ENCODE measurements around the gene CLEC1B. TPM values are rescaled to one million over a fixed set of nuclear protein-coding genes. Genes with fewer than 3 reads are reported as not detected.
"Not testable (repeated sequence)": the region's sequence is repeated elsewhere in the genome, so short reads cannot be mapped to it uniquely, and the experiment has no call there.

The CLEC1B gene
- total RNA-seq, 3 donors from 2014 or later (not counting 1 experiment from before 2014, with no cell fraction given): 0.50 to 2.3 (median 1.0) TPM

- 98% methylated on average over 2 of the region's 2 CpGs for WGBS (ENCODE audit: insufficient coverage)
- no peak for TF ChIP-seq CTCF (IDR thresholded peaks at IDR 0.05)
- ATAC-seq (no peak), DNase-seq (no peak)
- H3K36me3 ChIP-seq (ENCODE audit: control insufficient read depth, insufficient read depth, low read length): no peaks in the 10 kb centered on the region
- no peaks in the 10 kb centered on the region for H3K27me3 Mint-ChIP-seq (ENCODE audit: low read depth in 2 of 2)
- H3K4me1 ChIP-seq (ENCODE audit: control insufficient read depth, insufficient read depth, low read length): no peaks in the 10 kb centered on the region
- H3K27ac ChIP-seq (ENCODE audit: low read length): no peak overlapping the region
- H3K4me3 ChIP-seq (ENCODE audit: low read length): no peak overlapping the region
- no peaks in the 10 kb centered on the region for H3K9me3 ChIP-seq (ENCODE audit: control insufficient read depth, insufficient read depth, low read length)
- H3K9me3 Mint-ChIP-seq: no peaks in the 10 kb centered on the region
- H3K36me3 Mint-ChIP-seq: peaks cover 24% of the 10 kb centered on the region
- no peak overlapping the region for H3K27ac Mint-ChIP-seq
- intact Hi-C loops (cut with micrococcal nuclease): no loop called here
- H3K27me3 ChIP-seq (ENCODE audit: control insufficient read depth, insufficient read depth, low read length): no peaks in the 10 kb centered on the region
- H3K4me3 Mint-ChIP-seq: no peak overlapping the region
- H3K4me1 Mint-ChIP-seq: peaks cover 0 to 6% of the 10 kb centered on the region in 2 donors
Measured at GRCh38 chr12:9975614-9976013, 23.3 kb downstream of the CLEC1B start.

DNA sequence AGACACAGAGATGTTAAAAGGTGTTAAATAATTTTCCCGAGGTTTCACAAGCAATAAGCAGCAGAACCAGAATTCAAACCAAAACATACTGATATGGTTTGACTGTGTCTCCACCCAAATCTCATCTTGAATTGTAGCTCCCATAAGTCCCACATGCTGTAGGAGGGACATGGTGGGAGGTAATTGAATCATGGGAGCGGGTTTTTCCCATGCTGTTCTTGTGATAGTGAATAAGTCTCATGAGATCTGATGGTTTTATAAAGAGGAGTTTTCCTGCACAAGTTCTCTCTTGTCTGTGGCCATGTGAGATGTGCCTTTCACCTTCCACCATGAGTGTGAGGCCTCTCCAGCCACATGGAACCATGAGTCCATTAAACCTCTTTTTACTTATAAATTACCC is 24.2 kb downstream of the CLEC1B start:
- H3K27ac ChIP-seq (ENCODE audit: low read length); H3K9me3 Mint-ChIP-seq; H3K36me3 ChIP-seq (ENCODE audit: control insufficient read depth, insufficient read depth, low read length); intact Hi-C loops (cut with micrococcal nuclease); H3K27me3 Mint-ChIP-seq (ENCODE audit: low read depth in 2 of 2); ATAC-seq; H3K27ac Mint-ChIP-seq; H3K4me1 Mint-ChIP-seq; H3K4me3 ChIP-seq (ENCODE audit: low read length); H3K27me3 ChIP-seq (ENCODE audit: control insufficient read depth, insufficient read depth, low read length); H3K4me1 ChIP-seq (ENCODE audit: control insufficient read depth, insufficient read depth, low read length); H3K4me3 Mint-ChIP-seq; H3K9me3 ChIP-seq (ENCODE audit: control insufficient read depth, insufficient read depth, low read length); DNase-seq: not testable (repeated sequence)
- H3K36me3 Mint-ChIP-seq: peaks cover 17% of the 10 kb centered on the region
- 95% methylated on average over 2 of the region's 2 CpGs for WGBS (ENCODE audit: insufficient coverage)

- ATAC-seq (no peak), DNase-seq (no peak)
- H3K36me3 ChIP-seq (ENCODE audit: control insufficient read depth, insufficient read depth, low read length): no peaks in the 10 kb centered on the region
- no peak overlapping the region for H3K4me3 ChIP-seq (ENCODE audit: low read length)
- Mint-ChIP-seq H3K27me3 (ENCODE audit: low read depth in 2 of 2) (no peaks in the 10 kb centered on the region), H3K4me1 (peaks cover 0 to 6% of the 10 kb centered on the region in 2 donors), H3K4me3 (no peak overlapping the region), H3K9me3 (no peaks in the 10 kb centered on the region), H3K36me3 (peaks cover 9% of the 10 kb centered on the region), H3K27ac (no peak overlapping the region)
- H3K27ac ChIP-seq (ENCODE audit: low read length): no peak overlapping the region
- TF ChIP-seq CTCF (IDR thresholded peaks at IDR 0.05): no peak
- no peaks in the 10 kb centered on the region for H3K27me3 ChIP-seq (ENCODE audit: control insufficient read depth, insufficient read depth, low read length)
- no peaks in the 10 kb centered on the region for H3K9me3 ChIP-seq (ENCODE audit: control insufficient read depth, insufficient read depth, low read length)
- intact Hi-C loops (cut with micrococcal nuclease): no loop called here
- H3K4me1 ChIP-seq (ENCODE audit: control insufficient read depth, insufficient read depth, low read length): no peaks in the 10 kb centered on the region
- 83% methylated on average over 1 of the region's 1 CpG for WGBS (ENCODE audit: insufficient coverage)
Measured at GRCh38 chr12:9973949-9974348, 25.0 kb downstream of the CLEC1B start.

DNA sequence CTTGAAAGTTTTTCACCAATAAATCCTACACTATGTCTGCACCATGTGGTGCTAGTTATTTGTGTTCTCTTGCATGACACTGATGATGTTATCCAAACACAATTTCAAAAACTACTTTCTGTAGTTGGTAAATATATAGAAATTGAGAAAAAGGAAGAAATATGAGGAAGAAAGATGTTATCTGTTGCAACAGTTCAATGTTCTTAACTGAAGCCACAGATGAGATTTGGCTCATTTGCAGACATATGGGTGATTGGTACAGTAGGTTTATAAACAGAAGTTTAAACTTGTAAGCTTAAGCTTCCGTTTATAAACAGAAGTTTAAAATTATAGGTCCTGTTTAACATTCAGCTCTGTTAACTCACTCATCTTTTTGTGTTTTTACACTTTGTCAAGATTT is 27.7 kb downstream of the CLEC1B start, which contains the start of gene CLEC12A:
CLEC12A (plus strand) TSS at position 229 of the 400 bp plus-strand sequence. CDS start 188 bp downstream, outside the sequence.
- no peak for ATAC-seq
- intact Hi-C loops (cut with micrococcal nuclease): no loop called here
- H3K9me3 ChIP-seq (ENCODE audit: control insufficient read depth, insufficient read depth, low read length): no peaks in the 10 kb centered on the region
- WGBS (ENCODE audit: insufficient coverage): 50% methylated on average over 1 of the region's 1 CpG
- TF ChIP-seq CTCF (IDR thresholded peaks at IDR 0.05): no peak
- no peak within 1 kb of the TSS for H3K4me3 ChIP-seq (ENCODE audit: low read length)
- no peak for DNase-seq
- H3K36me3 ChIP-seq (ENCODE audit: control insufficient read depth, insufficient read depth, low read length): no peaks in the 10 kb centered on the region
- no peaks in the 10 kb centered on the region for H3K27me3 ChIP-seq (ENCODE audit: control insufficient read depth, insufficient read depth, low read length)
- H3K27me3 Mint-ChIP-seq (ENCODE audit: low read depth in 2 of 2): no peaks in the 10 kb centered on the region
- H3K27ac Mint-ChIP-seq: no peak within 1 kb of the TSS
- no peak within 1 kb of the TSS for H3K4me3 Mint-ChIP-seq
- peaks cover 8% of the 10 kb centered on the region for H3K36me3 Mint-ChIP-seq
- H3K9me3 Mint-ChIP-seq: no peaks in the 10 kb centered on the region
- no peaks in the 10 kb centered on the region for H3K4me1 ChIP-seq (ENCODE audit: control insufficient read depth, insufficient read depth, low read length)
- peaks cover 0 to 6% of the 10 kb centered on the region in 2 donors for H3K4me1 Mint-ChIP-seq
- no peak within 1 kb of the TSS for H3K27ac ChIP-seq (ENCODE audit: low read length)
